B cell (primary cell): ENCODE results near the gene GSC2. TPM values are rescaled to one million over a fixed set of nuclear protein-coding genes. Genes with fewer than 3 reads are reported as not detected.

ENCODE experiments used
- ATAC-seq: fragments of 200-7000 bp; cut with Tn5 transposase; one replicate; pipeline ENCODE4 v1.10.0; 2021; ENCODE audit warnings: low read depth, mild to moderate bottlenecking, moderate number of reproducible peaks, moderate library complexity
- CTCF ChIA-PET: fragments of 350-600 bp; sonication (Branson Sonifier 250); formaldehyde crosslinking; loops from one replicate; lab custom pipeline; 2021; ENCODE audit warnings: antibody characterized with exemption, inconsistent platforms; lab: Charles Lee
- POLR2A ChIA-PET: fragments of 350-600 bp; sonication (Branson Sonifier 250); formaldehyde crosslinking; loops from one replicate; lab custom pipeline; 2021; ENCODE audit warnings: antibody characterized with exemption; lab: Charles Lee
- DNase-seq: peaks from one replicate; pipeline ENCODE4 v3.0.0; 2013
- H2AFZ ChIP-seq: 2 replicates; pipeline ENCODE4 v1.6.1; 2012; ENCODE audit warnings: mild to moderate bottlenecking, low read depth, low read length; ENCODE audit not compliant: insufficient read depth, poor library complexity, severe bottlenecking
- H3K27ac ChIP-seq, 2 donors: 1 replicate in 1 of 2; 2 replicates in 1 of 2; pipeline ENCODE4 v1.5.1; 2012 to 2013; ENCODE audit warnings: low read length in 2 of 2, mild to moderate bottlenecking in 2 of 2, moderate library complexity in 1 of 2
- H3K27me3 ChIP-seq, 4 experiments: fragments of 200-600 bp in 1 of 4; sonication (generic) in 1 of 4; replicated peaks in 1 of 4; 1 replicate in 2 of 4; 2 replicates in 2 of 4; pipeline versions ENCODE4 v1.6.1 to v1.7.0; 2013 to 2016; ENCODE audit warnings: low read length in 3 of 4, mild to moderate bottlenecking in 2 of 4, mixed read lengths in 1 of 4, moderate library complexity in 1 of 4; ENCODE audit not compliant: insufficient read depth in 4 of 4, control insufficient read depth in 3 of 4; ENCODE audit errors: control extremely low read depth in 1 of 4
- H3K36me3 ChIP-seq, 2 experiments: replicated peaks in 1 of 2; 1 replicate in 1 of 2; 2 replicates in 1 of 2; pipeline versions ENCODE4 v1.6.1 to v1.7.1; 2013; ENCODE audit warnings: low read length in 1 of 2; ENCODE audit not compliant: insufficient read depth in 2 of 2, control insufficient read depth in 1 of 2; ENCODE audit errors: control extremely low read depth in 1 of 2, extremely low read depth in 1 of 2
- H3K4me1 ChIP-seq, 2 donors: fragments of 200-600 bp in 1 of 2; sonication (generic) in 1 of 2; 1 replicate in 1 of 2; 2 replicates in 1 of 2; pipeline versions ENCODE4 v1.5.1 to v1.6.1; 2013 to 2017; ENCODE audit warnings: low read length in 2 of 2; ENCODE audit not compliant: control insufficient read depth in 2 of 2, insufficient read depth in 2 of 2
- H3K4me2 ChIP-seq: replicated peaks from 2 replicates; pipeline ENCODE3; 2012; ENCODE audit warnings: mild to moderate bottlenecking, low read depth, low read length; ENCODE audit not compliant: poor library complexity, severe bottlenecking
- H3K4me3 ChIP-seq, 5 experiments: fragments of 200-600 bp in 1 of 5; sonication (generic) in 1 of 5; 1 replicate in 3 of 5; 2 replicates in 2 of 5; pipeline versions ENCODE4 v1.5.1 to v1.7.0; 2011 to 2016; ENCODE audit warnings: low read length in 4 of 5, mild to moderate bottlenecking in 4 of 5, low read depth in 2 of 5, control low read depth in 1 of 5, moderate library complexity in 1 of 5; ENCODE audit not compliant: insufficient read depth in 1 of 5; ENCODE audit errors: control extremely low read depth in 1 of 5, extremely low read depth in 1 of 5
- H3K79me2 ChIP-seq: fragments of 200-600 bp; sonication (generic); one replicate; pipeline ENCODE4 v1.6.0; 2016; ENCODE audit warnings: low read length; ENCODE audit not compliant: control insufficient read depth, insufficient read depth
- H3K9ac ChIP-seq: fragments of 200-600 bp; sonication (generic); 2 replicates; pipeline ENCODE4 v1.6.1; 2017; ENCODE audit warnings: mild to moderate bottlenecking, low read length, moderate library complexity
- H3K9me3 ChIP-seq, 3 donors: one replicate each; pipeline versions ENCODE4 v1.6.1 to v1.7.1; 2013; ENCODE audit warnings: low read length in 2 of 3; ENCODE audit not compliant: control insufficient read depth in 2 of 3, insufficient read depth in 1 of 3; ENCODE audit errors: control extremely low read depth in 1 of 3
- H4K20me1 ChIP-seq: 2 replicates; pipeline ENCODE4 v1.6.0; 2012; ENCODE audit warnings: mild to moderate bottlenecking, low read length; ENCODE audit not compliant: insufficient read depth, control insufficient read depth, poor library complexity, severe bottlenecking
- H3K27ac Mint-ChIP-seq: one replicate; pipeline ENCODE4 v1.8.0; 2021; ENCODE audit warnings: mixed read lengths
- H3K27me3 Mint-ChIP-seq: one replicate; pipeline ENCODE4 v1.8.0; 2021; ENCODE audit warnings: mixed read lengths
- H3K4me1 Mint-ChIP-seq: one replicate; pipeline ENCODE4 v1.8.0; 2021; ENCODE audit warnings: mixed read lengths
- H3K4me3 Mint-ChIP-seq: one replicate; pipeline ENCODE4 v1.8.0; 2021; ENCODE audit warnings: mixed read lengths
- H3K9me3 Mint-ChIP-seq: one replicate; pipeline ENCODE4 v1.8.0; 2022; ENCODE audit warnings: mixed read lengths; ENCODE audit not compliant: insufficient read depth
- CTCF ChIP-seq: fragments of 200-600 bp; IDR thresholded peaks from one replicate; pipeline ENCODE4 v1.8.0; 2022; ENCODE audit warnings: antibody characterized with exemption, mild to moderate bottlenecking
- EZH2 ChIP-seq: IDR thresholded peaks from 2 replicates; pipeline ENCODE4 v1.6.1; 2012; ENCODE audit warnings: borderline replicate concordance, low read depth, mild to moderate bottlenecking, moderate library complexity, low read length; ENCODE audit not compliant: insufficient read depth, poor library complexity, severe bottlenecking
- WGBS: methylation state at CpG from one replicate; pipeline ENCODE4 v1.1.5; 2013; ENCODE audit warnings: missing lambda C conversion rate; ENCODE audit not compliant: insufficient coverage; 5-methylcytosine and 5-hydroxymethylcytosine counted together
- intact Hi-C: fragments of 100-400 bp; cut with micrococcal nuclease; formaldehyde crosslinking; loops from one replicate; pipeline ENCODE4 v1.10.0; 2022
- polyA plus RNA-seq: library from polyadenylated mRNA; depleted of rRNA; stranded (reverse); fragments of >200 nt; gene quantifications from 2 replicates; pipeline ENCODE4 v1.2.3, GENCODE V29; 2012
- total RNA-seq, 2 donors: library from RNA; stranded (reverse); fragments of 120-200 nt in 1 of 2; gene quantifications; 1 replicate in 1 of 2; 2 replicates in 1 of 2; pipeline versions ENCODE4 v1.2.3 to v1.2.4, GENCODE V29; 2013 to 2022

GSC2 gene
- total and polyA plus RNA-seq, 2 donors (not counting 1 experiment from before 2014, with no cell fraction given), result not detected

GRCh38 chr22:19182472-19183157 is 32.5 kb upstream of the GSC2 start:
- 57% methylated on average over 6 of the region's 9 CpGs for WGBS
- DNase-seq (no peak), ATAC-seq (no peak)
- Mint-ChIP-seq H3K27ac (no peak overlapping the region), H3K4me3 (no peak overlapping the region), H3K4me1 (peaks cover 6% of the 10 kb centered on the region), H3K9me3 (no peaks in the 10 kb centered on the region), H3K27me3 (no peaks in the 10 kb centered on the region)
- no peaks in the 10 kb centered on the region for H3K36me3 ChIP-seq
- no peak overlapping the region for H3K4me2 ChIP-seq
- H4K20me1 ChIP-seq, result peaks cover 2% of the 10 kb centered on the region
- no peak overlapping the region for H3K27ac ChIP-seq
- H3K9ac ChIP-seq, result no peak overlapping the region
- H3K79me2 ChIP-seq, result peaks cover 4% of the 10 kb centered on the region
- H3K4me3 ChIP-seq, result no peak overlapping the region
- no peak overlapping the region for H2AFZ ChIP-seq
- H3K4me1 ChIP-seq, result peaks cover 2 to 11% of the 10 kb centered on the region in 2 donors
- CTCF ChIA-PET, result interaction anchor here (1.0 to 1.4 kb wide), 2 partner anchors 38 to 447 kb away, joined by 3 to 4 read pairs; partner anchors contain the start of gene ESS2
- TF ChIP-seq CTCF, result no peak
- TF ChIP-seq EZH2, result no peak
- peaks cover 0 to 3% (median 0%) of the 10 kb centered on the region in 3 donors for H3K9me3 ChIP-seq
- H3K27me3 ChIP-seq, result no peaks in the 10 kb centered on the region
- intact Hi-C loops, result no loop called here
- POLR2A ChIA-PET, result no interaction called here

GRCh38 chr22:19181786-19182471 is 31.8 kb upstream of the GSC2 start:
- ChIA-PET CTCF (interaction anchor here (1.4 to 4.4 kb wide), 2 partner anchors 296 to 448 kb away, joined by 4 to 19 read pairs; no protein-coding TSS in a partner anchor), POLR2A (no interaction called here)
- 31% methylated on average over 11 of the region's 12 CpGs for WGBS
- H3K9me3 ChIP-seq, result peaks cover 0 to 3% (median 0%) of the 10 kb centered on the region in 3 donors
- no peak overlapping the region for H3K27ac ChIP-seq
- no peak overlapping the region for H2AFZ ChIP-seq
- no peak overlapping the region for H3K27ac Mint-ChIP-seq
- no peak overlapping the region for H3K4me3 Mint-ChIP-seq
- peaks cover 9% of the 10 kb centered on the region for H3K4me1 Mint-ChIP-seq
- no peaks in the 10 kb centered on the region for H3K27me3 Mint-ChIP-seq
- TF ChIP-seq EZH2 (no peak), CTCF (no peak)
- H3K4me3 ChIP-seq, result no peak overlapping the region
- peaks cover 5% of the 10 kb centered on the region for H3K79me2 ChIP-seq
- H3K9ac ChIP-seq, result no peak overlapping the region
- no peaks in the 10 kb centered on the region for H3K36me3 ChIP-seq
- DNase-seq, result no peak
- H4K20me1 ChIP-seq, result peaks cover 8% of the 10 kb centered on the region
- intact Hi-C loops, result no loop called here
- no peak overlapping the region for H3K4me2 ChIP-seq
- H3K4me1 ChIP-seq, result peaks cover 5 to 17% of the 10 kb centered on the region in 2 donors
- H3K27me3 ChIP-seq, result no peaks in the 10 kb centered on the region
- no peak for ATAC-seq
- no peaks in the 10 kb centered on the region for H3K9me3 Mint-ChIP-seq
